ENCODE measurements around the gene HM13. TPM values are rescaled to one million over a fixed set of nuclear protein-coding genes. Genes with fewer than 3 reads are reported as not detected.
"Not testable (repeated sequence)": the region's sequence is repeated elsewhere in the genome, so short reads cannot be mapped to it uniquely, and the experiment has no call there.

HM13 gene
- total and polyA plus RNA-seq, 9 of the 15 experiments (the other 6 are each of a cell fraction or from before 2014, with no cell fraction given) = 7.7 to 136 (median 74.5) TPM

DNA sequence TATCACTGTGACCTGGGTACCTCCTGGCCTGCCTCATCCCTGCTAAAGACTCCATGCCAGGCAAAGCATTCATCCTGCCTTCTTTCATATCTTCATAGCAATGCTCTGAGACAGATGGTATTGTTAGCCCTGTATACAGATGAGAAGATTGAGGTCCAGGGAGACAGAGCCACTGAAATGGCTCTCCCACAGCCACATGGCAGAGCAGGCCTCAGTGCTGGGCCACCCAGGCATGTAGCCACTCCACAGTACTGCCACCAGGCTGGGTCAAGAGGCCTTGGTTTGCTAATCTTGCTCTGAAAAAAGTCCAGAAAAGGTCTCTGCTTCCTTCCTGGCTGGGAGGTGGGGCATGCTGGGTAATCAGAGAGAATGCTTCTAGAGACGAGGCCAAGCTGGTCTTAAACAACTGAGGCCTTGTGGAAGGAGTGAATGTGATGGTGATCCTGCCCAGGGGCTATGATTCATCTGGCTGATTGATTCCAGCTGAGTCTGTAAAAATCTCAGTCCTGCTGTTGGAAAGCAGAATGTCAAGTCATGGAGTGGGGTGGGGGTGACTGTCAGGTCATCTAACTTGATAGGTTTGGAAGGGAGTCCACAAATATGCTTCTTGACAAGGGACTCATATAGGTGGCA, 29.8 kb downstream of the HM13 start (continued):
- TF ChIP-seq C11orf30 (IDR thresholded peaks at IDR 0.05; ENCODE audit: low read depth) (peak; percentile 61), MAFG (tag; conservative IDR thresholded peaks at IDR 0.05) (peak; percentile 48), HSF4 (CRISPR knock-in tag; IDR thresholded peaks at IDR 0.05; ENCODE audit: borderline replicate concordance) (no peak)

DNA sequence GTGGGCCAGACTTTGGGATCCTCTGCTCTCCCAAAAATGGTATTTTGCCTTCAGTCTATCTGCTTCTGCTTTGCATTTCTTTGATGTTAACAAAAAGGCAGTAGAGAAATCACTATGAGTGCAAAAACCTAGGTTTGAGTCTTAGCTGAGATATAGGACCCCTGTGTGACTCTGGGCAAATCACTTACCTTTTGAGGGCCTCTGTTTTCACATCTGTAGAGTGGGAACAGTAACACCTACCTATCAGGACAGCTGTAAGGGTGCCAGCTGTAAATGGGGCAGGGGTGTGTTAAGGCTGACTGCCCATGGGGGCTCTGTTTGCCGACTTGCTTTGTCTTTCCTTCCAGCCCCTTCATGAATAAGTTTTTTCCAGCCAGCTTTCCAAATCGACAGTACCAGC, 30.4 kb downstream of the HM13 start:
- WGBS (ENCODE audit: insufficient coverage, low coverage, missing lambda C conversion rate) = 68% methylated on average over 2 of the region's 2 CpGs
- peaks cover 15% of the 10 kb centered on the region for H4K20me1 ChIP-seq (replicated peaks; ENCODE audit: control insufficient read depth, insufficient read depth, low read length)
- ChIA-PET POLR2A (interaction anchor here (0.6 to 1.6 kb wide), 4 partner anchors 9 to 152 kb away, joined by 3 to 5 read pairs (median 4); no protein-coding TSS in a partner anchor), CTCF (ENCODE audit: low intra/inter-chr PET ratio) (no interaction called here)
- peaks cover 35% of the 10 kb centered on the region for H3K79me2 ChIP-seq (ENCODE audit: control insufficient read depth, insufficient read depth, low read length)
- peaks cover 2% of the 10 kb centered on the region for H3K9me1 ChIP-seq (ENCODE audit: control insufficient read depth, insufficient read depth, low read length)
- no peak overlapping the region for H3K9ac ChIP-seq (ENCODE audit: insufficient read depth in 1 of 2, low read depth in 2 of 2, low read length in 2 of 2)
- no peaks in the 10 kb centered on the region for H3K9me3 ChIP-seq (replicated peaks; ENCODE audit: control insufficient read depth, insufficient read depth, low read depth, low read length)
- H3K36me3 ChIP-seq (ENCODE audit: control insufficient read depth, insufficient read depth, low read length) = peaks cover 83% of the 10 kb centered on the region; the same call in 2 of the 3 replicates
- intact Hi-C loops (cut with micrococcal nuclease) = no loop called here
- no peak overlapping the region for H3K27ac ChIP-seq (ENCODE audit: extremely low read depth, low read depth, low read length)
- in situ Hi-C loops (cut with MboI) = no loop called here
- H3K4me2 ChIP-seq (ENCODE audit: insufficient read depth, low read length) = no peak overlapping the region
- DNase-seq (ENCODE audit: extremely low read depth in 1 of 4, low spot score in 3 of 4) = no peak
- BruUV-seq (replicated peaks) = no TSS peak
- TF ChIP-seq, protein P1, sequence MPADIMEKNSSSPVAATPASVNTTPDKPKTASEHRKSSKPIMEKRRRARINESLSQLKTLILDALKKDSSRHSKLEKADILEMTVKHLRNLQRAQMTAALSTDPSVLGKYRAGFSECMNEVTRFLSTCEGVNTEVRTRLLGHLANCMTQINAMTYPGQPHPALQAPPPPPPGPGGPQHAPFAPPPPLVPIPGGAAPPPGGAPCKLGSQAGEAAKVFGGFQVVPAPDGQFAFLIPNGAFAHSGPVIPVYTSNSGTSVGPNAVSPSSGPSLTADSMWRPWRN (IDR thresholded peaks at IDR 0.05; ENCODE audit: low read depth) = no peak
- peak; percentile 65 for TF ChIP-seq RBM25 (IDR thresholded peaks at IDR 0.05; ENCODE audit: low read depth, low read length, severe bottlenecking)
- FAIRE-seq = no peak
- ATAC-seq = no peak
- H3K4me3 ChIP-seq = no peak overlapping the region
- no peak overlapping the region for H2AFZ ChIP-seq (ENCODE audit: low read depth, low read length)
- peaks cover 13 to 22% of the 10 kb centered on the region in 2 experiments; a peak in 4 of 5 replicates for H3K4me1 ChIP-seq (replicated peaks in 1 of 2; ENCODE audit: control insufficient read depth in 2 of 2, insufficient read depth in 2 of 2, low read length in 2 of 2)
- no peaks in the 10 kb centered on the region for H3K27me3 ChIP-seq (ENCODE audit: control insufficient read depth in 2 of 2, insufficient read depth in 2 of 2, low read length in 2 of 2)

DNA sequence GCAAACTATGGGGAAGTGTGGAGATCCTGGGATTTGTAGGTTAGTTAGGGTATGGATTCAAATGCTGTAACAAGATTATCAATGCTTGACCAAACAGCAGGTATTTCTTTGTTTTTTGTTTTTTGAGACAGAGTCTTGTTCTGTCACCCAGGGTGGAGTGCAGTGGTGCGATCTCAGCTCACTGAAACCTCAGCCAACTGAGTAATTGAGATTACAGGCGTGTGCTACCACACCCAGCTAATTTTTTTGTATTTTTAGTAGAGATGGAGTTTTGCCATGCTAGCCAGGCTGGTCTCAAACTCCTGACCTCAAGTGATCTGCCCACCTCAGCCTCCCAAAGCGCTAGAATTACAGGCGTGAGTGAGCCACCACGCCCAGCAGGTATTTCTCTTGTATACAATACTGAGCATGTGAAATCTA, 31.4 kb downstream of the HM13 start:
- H2AFZ ChIP-seq (ENCODE audit: low read depth, low read length); H3K27me3 ChIP-seq (ENCODE audit: control insufficient read depth in 2 of 2, insufficient read depth in 2 of 2, low read length in 2 of 2); H3K9ac ChIP-seq (ENCODE audit: insufficient read depth in 1 of 2, low read depth in 2 of 2, low read length in 2 of 2); in situ Hi-C loops (cut with MboI); BruUV-seq (replicated peaks); H3K4me3 ChIP-seq; intact Hi-C loops (cut with micrococcal nuclease); H3K4me2 ChIP-seq (ENCODE audit: insufficient read depth, low read length); CTCF ChIA-PET (ENCODE audit: low intra/inter-chr PET ratio); FAIRE-seq; H3K9me1 ChIP-seq (ENCODE audit: control insufficient read depth, insufficient read depth, low read length); H3K27ac ChIP-seq (ENCODE audit: extremely low read depth, low read depth, low read length); H3K9me3 ChIP-seq (replicated peaks; ENCODE audit: control insufficient read depth, insufficient read depth, low read depth, low read length); DNase-seq (ENCODE audit: extremely low read depth in 1 of 4, low spot score in 3 of 4); ATAC-seq: not testable (repeated sequence)
- Histone ChIP-seq H3K36me3 (ENCODE audit: control insufficient read depth, insufficient read depth, low read length) (peaks cover 83% of the 10 kb centered on the region; the same call in 2 of the 3 replicates), H3K4me1 (replicated peaks in 1 of 2; ENCODE audit: control insufficient read depth in 2 of 2, insufficient read depth in 2 of 2, low read length in 2 of 2) (peaks cover 13 to 22% of the 10 kb centered on the region in 2 experiments; a peak in 4 of 5 replicates), H3K79me2 (ENCODE audit: control insufficient read depth, insufficient read depth, low read length) (peaks cover 38% of the 10 kb centered on the region), H4K20me1 (replicated peaks; ENCODE audit: control insufficient read depth, insufficient read depth, low read length) (peaks cover 15% of the 10 kb centered on the region)
- POLR2A ChIA-PET = interaction anchor here (0.7 to 1.6 kb wide), 2 partner anchors 10 to 14 kb away, joined by 5 to 6 read pairs; no protein-coding TSS in a partner anchor
- WGBS (ENCODE audit: insufficient coverage, low coverage, missing lambda C conversion rate) = 72% methylated on average over 5 of the region's 5 CpGs
